GM20000 (cell line): Measurements from ENCODE around the gene TRIM32.

Experiments
- DNase-seq: peaks from one replicate; pipeline ENCODE4 v3.0.0; 2012; ENCODE audit warnings: low spot score
- CTCF ChIP-seq: IDR thresholded peaks from 2 replicates; pipeline ENCODE4 v1.5.1; 2012; ENCODE audit warnings: mild to moderate bottlenecking, control low read depth; ENCODE audit errors: extremely low read depth, missing control alignments

TRIM32 gene

GRCh38 chr9:116647515-116647809, 39.6 kb upstream of the TRIM32 start:
- TF ChIP-seq CTCF, result no peak
- DNase-seq, result no peak

- TF ChIP-seq CTCF, result no peak
These were observed 33.6 kb upstream of the TRIM32 start for GRCh38 chr9:116653348-116654058.

GRCh38 chr9:116654059-116654355, 33.1 kb upstream of the TRIM32 start:
- no peak for TF ChIP-seq CTCF
- no peak for DNase-seq

More at GRCh38 chr9:116653348-116654058, 33.6 kb upstream of the TRIM32 start:
- DNase-seq, result no peak

GRCh38 chr9:116656501-116656971, 30.6 kb upstream of the TRIM32 start:
- DNase-seq, result no peak
- no peak for TF ChIP-seq CTCF

- TF ChIP-seq CTCF, result no peak
- no peak for DNase-seq
These were observed 30.1 kb upstream of the TRIM32 start for GRCh38 chr9:116656977-116657376.

- DNase-seq, result no peak
- no peak for TF ChIP-seq CTCF
These were observed 28.8 kb upstream of the TRIM32 start for GRCh38 chr9:116658265-116658664.

- TF ChIP-seq CTCF, result peak; percentile 62
- DNase-seq, result peak; percentile 65
These were observed 25.8 kb upstream of the TRIM32 start for GRCh38 chr9:116661037-116661954.
